GM19351 (cell line): ENCODE data around the gene RPRD1A.
"Not testable (repeated sequence)": the region's sequence is repeated elsewhere in the genome, so short reads cannot be mapped to it uniquely, and the experiment has no call there.

Experiments used
- ATAC-seq: cut with Tn5 transposase; IDR thresholded peaks from one replicate; pipeline ENCODE4 v1.9.1; 2021; ENCODE audit warnings: mild to moderate bottlenecking, moderate library complexity; ENCODE audit not compliant: unreplicated experiment

Gene RPRD1A

GRCh38 chr18:36078751-36079529 is 11.6 kb upstream of the RPRD1A start:
- no peak for ATAC-seq

DNA sequence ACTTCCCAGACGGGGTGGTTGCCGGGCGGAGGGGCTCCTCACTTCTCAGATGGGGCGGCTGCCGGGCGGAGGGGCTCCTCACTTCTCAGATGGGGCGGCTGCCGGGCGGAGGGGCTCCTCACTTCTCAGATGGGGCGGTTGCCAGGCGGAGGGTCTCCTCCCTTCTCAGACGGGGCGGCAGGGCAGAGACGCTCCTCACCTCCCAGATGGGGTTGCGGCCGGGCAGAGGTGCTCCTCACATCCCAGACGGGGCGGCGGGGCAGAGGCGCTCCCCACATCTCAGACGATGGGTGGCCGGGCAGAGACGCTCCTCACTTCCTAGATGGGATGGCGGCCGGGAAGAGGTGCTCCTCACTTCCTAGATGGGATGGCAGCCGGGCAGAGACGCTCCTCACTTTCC is 10.4 kb upstream of the RPRD1A start:
- ATAC-seq, result not testable (repeated sequence)

DNA sequence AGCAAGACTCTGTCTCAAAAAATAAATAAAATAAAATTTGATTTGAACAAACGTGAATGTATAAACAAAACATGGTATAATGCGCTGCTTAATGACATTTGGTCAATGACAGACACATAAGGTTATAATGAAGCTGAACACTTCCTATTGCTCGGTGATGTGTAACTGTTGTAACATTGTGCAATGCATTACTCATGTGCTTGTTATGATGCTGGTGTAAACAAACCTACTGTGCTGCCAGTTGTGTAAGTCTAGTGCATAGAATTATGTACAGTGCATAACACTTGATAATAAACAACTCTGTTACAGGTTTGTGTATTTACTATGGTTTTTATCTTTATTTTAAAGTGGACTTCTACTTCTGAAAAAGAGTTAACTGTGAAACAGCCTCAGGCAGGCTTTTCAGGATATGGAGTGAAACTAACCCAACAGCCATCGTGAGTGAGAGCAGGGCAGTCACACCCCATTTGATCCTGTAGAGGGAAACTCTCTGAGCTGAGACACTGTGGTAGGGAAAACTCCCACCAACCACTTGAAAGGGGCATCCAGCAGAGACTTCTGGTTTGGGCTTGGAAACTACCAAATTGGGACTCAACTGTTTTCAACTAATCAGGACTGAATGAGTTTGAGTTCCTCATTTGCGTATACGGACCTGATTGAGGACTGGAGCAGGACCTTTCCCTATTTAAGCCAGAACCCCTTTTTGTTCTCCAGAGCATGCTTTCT is 8.7 kb upstream of the RPRD1A start:
- no peak for ATAC-seq

GRCh38 chr18:36074435-36074834 is 7.1 kb upstream of the RPRD1A start:
- no peak for ATAC-seq

DNA sequence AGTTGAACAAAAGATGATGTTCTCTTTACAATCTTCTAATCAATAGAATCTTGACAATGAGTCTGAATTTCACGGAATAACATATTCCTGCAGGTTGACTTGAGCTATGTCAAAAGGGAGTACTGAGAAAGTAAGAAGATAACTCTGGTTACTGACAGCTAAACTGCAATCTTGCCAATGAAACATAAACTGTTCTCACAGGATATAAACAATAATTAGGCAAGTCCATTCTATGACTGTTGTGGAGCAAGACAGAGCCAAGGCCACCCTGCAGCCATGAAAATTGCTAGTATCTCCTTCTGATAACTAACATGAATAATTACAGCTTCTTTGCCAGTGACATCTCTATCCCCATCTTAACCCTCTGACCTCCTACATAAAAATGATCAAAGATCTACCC is 6.3 kb upstream of the RPRD1A start:
- no peak for ATAC-seq

- not testable (repeated sequence) for ATAC-seq
Measured at GRCh38 chr18:36072406-36072805, 5.0 kb upstream of the RPRD1A start.

- peak; percentile 4 for ATAC-seq
Measured at GRCh38 chr18:36066686-36067054, 689 bp downstream of the RPRD1A start.

GRCh38 chr18:36066001-36066400 is 1.4 kb downstream of the RPRD1A start:
- no peak for ATAC-seq

GRCh38 chr18:36064809-36065079 is 2.6 kb downstream of the RPRD1A start:
- ATAC-seq, result not testable (repeated sequence)

GRCh38 chr18:36064027-36064808 is 3.1 kb downstream of the RPRD1A start:
- ATAC-seq, result no peak

- no peak for ATAC-seq
Measured at GRCh38 chr18:36058674-36059073, 8.7 kb downstream of the RPRD1A start.

- ATAC-seq, result no peak
Measured at GRCh38 chr18:36051760-36052159, 15.6 kb downstream of the RPRD1A start.

- no peak for ATAC-seq
Measured at GRCh38 chr18:36050479-36050878, 16.9 kb downstream of the RPRD1A start.

DNA sequence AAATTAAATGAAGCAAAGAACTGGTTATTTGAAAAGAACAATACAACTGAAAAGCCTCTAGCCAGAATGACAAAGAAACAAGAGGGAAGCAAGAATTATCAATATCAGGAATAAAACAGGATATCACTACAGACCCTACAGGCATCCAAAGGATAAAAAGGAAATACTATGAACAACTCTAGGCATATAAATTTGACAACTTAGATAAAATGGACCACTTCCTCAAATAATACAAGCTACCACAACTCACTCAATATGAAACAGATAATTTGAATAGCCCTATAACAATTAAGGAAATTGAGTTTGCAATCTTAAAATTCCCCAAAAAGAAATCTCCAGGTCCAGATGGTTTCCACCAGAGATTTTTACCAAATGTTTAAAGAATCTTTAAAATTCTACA is 19.8 kb downstream of the RPRD1A start:
- ATAC-seq, result no peak

DNA sequence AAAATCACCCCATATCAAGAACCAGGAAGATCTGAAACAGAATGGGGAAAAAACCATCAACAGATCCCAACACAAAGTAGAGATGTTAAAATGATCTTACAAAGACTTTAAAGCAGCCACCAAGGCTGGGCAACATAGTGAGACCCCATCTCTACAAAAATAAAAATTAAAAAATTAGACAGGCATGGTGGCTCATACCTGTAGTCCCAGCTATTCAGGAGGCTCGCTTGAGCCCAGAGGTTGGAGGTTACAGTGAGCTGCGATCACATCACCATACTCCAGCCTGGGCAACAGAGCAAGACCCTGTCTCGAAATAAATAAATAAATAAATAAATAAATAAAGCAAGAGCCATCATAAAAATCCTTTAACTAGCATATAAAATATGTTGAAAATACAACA is 20.5 kb downstream of the RPRD1A start:
- ATAC-seq, result no peak

DNA sequence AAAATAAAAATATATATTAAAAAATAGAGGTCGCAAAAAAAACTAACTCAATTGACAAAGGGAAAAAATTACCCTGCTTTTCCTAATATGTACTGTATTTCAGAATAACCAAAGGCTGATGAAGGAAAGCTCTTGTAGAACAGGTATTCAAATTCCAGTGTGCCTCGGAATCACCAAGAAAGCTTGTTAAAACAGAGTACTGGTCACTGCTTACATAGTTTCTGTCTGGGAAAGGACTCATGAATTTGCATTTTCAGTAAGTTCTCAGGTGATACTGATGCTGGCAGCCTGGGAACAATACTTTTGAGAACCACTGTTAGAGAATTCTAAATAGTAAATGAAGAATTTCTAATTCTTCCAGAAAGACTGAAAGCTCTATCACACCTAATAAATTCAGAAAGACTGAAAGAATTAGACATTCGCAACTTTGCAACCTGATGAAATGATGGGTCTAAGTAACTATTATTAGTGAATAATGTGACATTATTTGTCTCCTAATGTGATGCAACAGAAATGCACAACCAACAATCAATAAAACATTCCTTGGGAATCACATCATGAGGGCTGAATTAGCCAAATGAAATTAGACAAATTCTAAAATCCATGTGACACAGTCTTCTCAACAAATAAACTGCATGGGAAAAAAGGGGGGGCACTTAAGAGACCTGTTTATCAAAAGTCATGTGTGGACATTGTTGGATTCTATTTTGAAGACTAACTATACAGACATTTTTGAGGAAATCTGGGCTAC is 21.9 kb downstream of the RPRD1A start:
- no peak for ATAC-seq

- no peak for ATAC-seq
Measured at GRCh38 chr18:36043153-36043552, 24.2 kb downstream of the RPRD1A start.

DNA sequence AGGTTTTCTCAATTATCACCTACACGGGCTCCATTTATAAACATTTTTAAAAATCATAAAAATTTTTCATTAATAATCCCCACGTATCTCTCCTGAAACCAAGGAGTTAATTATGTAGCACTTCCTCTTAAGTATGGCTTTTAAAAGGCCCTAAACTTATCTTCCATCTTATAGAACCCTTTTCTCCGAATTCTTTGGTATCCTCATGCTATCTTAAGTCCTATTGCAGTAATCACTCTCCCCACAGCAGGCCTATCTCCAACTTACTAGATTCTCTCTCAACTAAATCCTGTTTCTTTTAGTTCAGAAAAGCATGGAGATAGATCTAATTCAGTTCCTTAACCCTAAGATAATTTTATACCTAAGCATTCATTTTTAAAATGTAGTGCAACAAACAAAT is 26.2 kb downstream of the RPRD1A start:
- no peak for ATAC-seq

DNA sequence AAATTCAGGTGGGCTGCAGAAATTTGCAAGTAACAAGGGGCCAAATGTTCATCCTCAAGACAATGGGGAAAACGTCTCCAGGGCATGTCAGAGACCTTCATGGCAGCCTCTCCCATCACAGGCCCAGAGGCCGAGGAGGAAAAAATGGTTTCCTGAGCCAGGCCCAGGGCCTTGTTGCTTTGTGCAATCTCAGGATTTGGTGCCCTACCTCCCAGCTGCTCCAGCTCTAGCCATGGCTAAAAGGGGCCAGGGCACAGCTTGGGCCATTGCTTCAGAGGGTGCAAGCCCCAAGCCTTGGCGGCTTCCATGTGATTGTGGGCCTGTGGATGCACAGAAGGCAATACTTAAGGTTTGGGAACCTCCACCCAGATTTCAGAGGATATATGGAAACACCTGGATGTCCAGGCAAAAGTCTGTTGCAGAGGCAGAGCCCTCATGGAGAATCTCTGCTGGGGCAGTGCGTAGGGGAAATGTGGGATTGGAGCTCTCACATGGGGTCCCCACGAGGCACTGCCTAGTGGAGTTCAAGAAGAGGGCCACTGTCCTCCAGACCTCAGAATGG is 29.2 kb downstream of the RPRD1A start:
- no peak for ATAC-seq

- ATAC-seq, result no peak
Measured at GRCh38 chr18:36035253-36035652, 32.1 kb downstream of the RPRD1A start.
